CD4-positive, alpha-beta T cell (primary cell): Measurements from ENCODE around the gene TMEM258. TPM values are rescaled to one million over a fixed set of nuclear protein-coding genes. Genes with fewer than 3 reads are reported as not detected.

Experiments used
- ATAC-seq: fragments of 200-7000 bp; cut with Tn5 transposase; one replicate; pipeline ENCODE4 v1.10.0; 2022; ENCODE audit warnings: mild to moderate bottlenecking; ENCODE audit not compliant: poor library complexity
- CTCF ChIA-PET: fragments of 350-600 bp; sonication (Branson Sonifier 250); formaldehyde crosslinking; loops from one replicate; lab custom pipeline; 2021; ENCODE audit warnings: antibody characterized with exemption, inconsistent platforms; lab: Charles Lee
- POLR2A ChIA-PET: fragments of 350-600 bp; sonication (Branson Sonifier 250); formaldehyde crosslinking; loops from one replicate; lab custom pipeline; 2021; ENCODE audit warnings: antibody characterized with exemption, inconsistent platforms; lab: Charles Lee
- DNase-seq, 14 experiments: peaks; one replicate each; pipeline ENCODE4 v3.0.0-alpha.2; 2013 to 2020; ENCODE audit warnings: mixed read lengths in 2 of 14
- H3K27ac ChIP-seq, 2 donors: one replicate each; pipeline versions ENCODE4 v1.5.1 to v1.7.0; 2013; ENCODE audit warnings: low read length in 2 of 2, low read depth in 1 of 2, mild to moderate bottlenecking in 1 of 2
- H3K27me3 ChIP-seq, 2 experiments: 1 replicate in 1 of 2; 2 replicates in 1 of 2; pipeline versions ENCODE4 v1.6.1 to v1.7.0; 2013; ENCODE audit warnings: low read length in 2 of 2, control low read depth in 1 of 2, mild to moderate bottlenecking in 1 of 2, moderate library complexity in 1 of 2; ENCODE audit not compliant: insufficient read depth in 2 of 2, control insufficient read depth in 1 of 2
- H3K36me3 ChIP-seq: one replicate; pipeline ENCODE4 v1.6.1; 2013; ENCODE audit warnings: low read length, control low read depth; ENCODE audit not compliant: insufficient read depth
- H3K4me1 ChIP-seq: one replicate; pipeline ENCODE4 v1.6.1; 2013; ENCODE audit warnings: low read length, control low read depth; ENCODE audit not compliant: insufficient read depth
- H3K4me3 ChIP-seq: one replicate; pipeline ENCODE4 v1.5.1; 2013; ENCODE audit warnings: mild to moderate bottlenecking, low read length, moderate library complexity
- H3K9me3 ChIP-seq, 2 experiments: 1 replicate in 1 of 2; 2 replicates in 1 of 2; pipeline versions ENCODE4 v1.6.1 to v1.7.0; 2013; ENCODE audit warnings: low read length in 2 of 2, mild to moderate bottlenecking in 2 of 2, control low read depth in 1 of 2, moderate library complexity in 1 of 2; ENCODE audit not compliant: control insufficient read depth in 1 of 2, insufficient read depth in 1 of 2
- H3K27ac Mint-ChIP-seq: one replicate; pipeline ENCODE4 v1.8.0; 2020; ENCODE audit warnings: mixed read lengths
- H3K27me3 Mint-ChIP-seq: one replicate; pipeline ENCODE4 v1.8.0; 2021; ENCODE audit warnings: mixed read lengths
- H3K36me3 Mint-ChIP-seq: one replicate; pipeline ENCODE4 v1.8.0; 2021; ENCODE audit warnings: low read depth, mixed read lengths
- H3K4me1 Mint-ChIP-seq: one replicate; pipeline ENCODE4 v1.8.0; 2021; ENCODE audit warnings: low read depth, mixed read lengths
- H3K4me3 Mint-ChIP-seq: one replicate; pipeline ENCODE4 v1.8.0; 2020; ENCODE audit warnings: mild to moderate bottlenecking, mixed read lengths
- H3K9me3 Mint-ChIP-seq: one replicate; pipeline ENCODE4 v1.8.0; 2020; ENCODE audit warnings: mixed read lengths
- intact Hi-C, 2 experiments: fragments of 100-400 bp; cut with DNase I in 1 of 2; cut with micrococcal nuclease in 1 of 2; formaldehyde crosslinking; loops; one replicate each; pipeline versions ENCODE4 v1.15.1 to v1.9.0; 2023 to 2025; cut with DNase I, micrococcal nuclease
- total RNA-seq, 174 experiments: library from RNA in 2 of 174; stranded (reverse) in 2 of 174; gene quantifications; one replicate each; pipeline ENCODE4 v1.2.3 and lab custom pipeline; 2021 to 2026
- TF ChIP-seq, protein P1 (sequence below): fragments of 200-600 bp; IDR thresholded peaks from one replicate; pipeline ENCODE4 v1.8.0; 2022; ENCODE audit warnings: antibody characterized with exemption, mild to moderate bottlenecking

The TMEM258 gene
- total RNA-seq, 2 experiments from 2014 or later = 55.2 to 56.0 TPM

DNA sequence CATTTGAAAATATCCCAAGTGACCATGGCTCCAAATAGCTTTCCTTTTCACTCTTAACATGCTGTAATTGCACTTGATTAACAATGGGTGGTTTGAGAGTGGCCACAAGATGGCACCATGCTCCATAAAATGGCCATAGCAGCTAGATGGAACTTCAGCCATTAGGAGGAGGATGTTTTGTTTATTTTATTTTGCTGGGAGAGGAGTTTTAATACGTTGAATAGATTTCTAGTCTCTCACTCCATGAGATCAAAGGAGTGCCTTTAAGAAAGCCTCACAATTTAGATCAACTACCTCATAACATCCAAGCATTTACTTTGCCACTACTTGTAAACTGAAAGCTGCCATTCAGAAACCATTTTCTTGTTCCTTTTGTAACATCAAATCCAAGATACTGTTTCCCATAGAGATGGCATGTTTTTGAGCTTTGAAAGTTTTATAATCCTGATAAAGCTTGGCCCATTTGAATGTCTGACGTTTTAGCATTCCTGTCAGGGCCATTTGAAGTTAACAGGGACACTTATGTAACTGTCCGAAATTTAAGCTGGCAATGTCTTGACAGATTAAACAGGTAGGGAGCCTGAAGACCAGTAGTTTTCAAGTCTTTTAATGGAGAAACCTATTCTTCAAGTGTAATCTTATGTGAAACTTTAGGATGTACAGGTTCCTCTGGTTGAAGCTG lies 5.0 kb upstream of the TMEM258 start:
- no peaks in the 10 kb centered on the region for H3K9me3 ChIP-seq
- DNase-seq = peak; percentile 53 to 87 (median 63)
- H3K4me1 ChIP-seq = peaks cover 12% of the 10 kb centered on the region
- POLR2A ChIA-PET = interaction anchor here (0.6 to 2.0 kb wide), 11 partner anchors 15 to 315 kb away, joined by 3 to 12 read pairs (median 4); partner anchors contain the start of genes FADS1 and FTH1
- H3K36me3 Mint-ChIP-seq = peaks cover 9% of the 10 kb centered on the region
- CTCF ChIA-PET = interaction anchor here (0.6 to 3.7 kb wide), 23 partner anchors 8 to 326 kb away, joined by 3 to 50 read pairs (median 4); partner anchors contain the start of genes FADS1, FADS2, FADS3 and INCENP
- H3K36me3 ChIP-seq = peaks cover 14% of the 10 kb centered on the region
- TF ChIP-seq, protein P1, sequence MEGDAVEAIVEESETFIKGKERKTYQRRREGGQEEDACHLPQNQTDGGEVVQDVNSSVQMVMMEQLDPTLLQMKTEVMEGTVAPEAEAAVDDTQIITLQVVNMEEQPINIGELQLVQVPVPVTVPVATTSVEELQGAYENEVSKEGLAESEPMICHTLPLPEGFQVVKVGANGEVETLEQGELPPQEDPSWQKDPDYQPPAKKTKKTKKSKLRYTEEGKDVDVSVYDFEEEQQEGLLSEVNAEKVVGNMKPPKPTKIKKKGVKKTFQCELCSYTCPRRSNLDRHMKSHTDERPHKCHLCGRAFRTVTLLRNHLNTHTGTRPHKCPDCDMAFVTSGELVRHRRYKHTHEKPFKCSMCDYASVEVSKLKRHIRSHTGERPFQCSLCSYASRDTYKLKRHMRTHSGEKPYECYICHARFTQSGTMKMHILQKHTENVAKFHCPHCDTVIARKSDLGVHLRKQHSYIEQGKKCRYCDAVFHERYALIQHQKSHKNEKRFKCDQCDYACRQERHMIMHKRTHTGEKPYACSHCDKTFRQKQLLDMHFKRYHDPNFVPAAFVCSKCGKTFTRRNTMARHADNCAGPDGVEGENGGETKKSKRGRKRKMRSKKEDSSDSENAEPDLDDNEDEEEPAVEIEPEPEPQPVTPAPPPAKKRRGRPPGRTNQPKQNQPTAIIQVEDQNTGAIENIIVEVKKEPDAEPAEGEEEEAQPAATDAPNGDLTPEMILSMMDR = peak; percentile 81
- peaks cover 19% of the 10 kb centered on the region for H3K4me1 Mint-ChIP-seq
- intact Hi-C loops = loop anchor here (1.0 to 10.0 kb wide), 8 partner anchors 100 to 867 kb away; partner anchors contain the start of genes C11orf98 (in 1 of the 2), CSKMT (in 1 of the 2) and FTH1 (in 1 of the 2)
- H3K4me3 ChIP-seq = no peak overlapping the region
- no peak for ATAC-seq
- no peaks in the 10 kb centered on the region for H3K27me3 Mint-ChIP-seq
- H3K27me3 ChIP-seq = no peaks in the 10 kb centered on the region
- no peak overlapping the region for H3K27ac ChIP-seq
- H3K27ac Mint-ChIP-seq = no peak overlapping the region
- H3K4me3 Mint-ChIP-seq = peak overlapping the region; percentile 3
- H3K9me3 Mint-ChIP-seq = no peaks in the 10 kb centered on the region

DNA sequence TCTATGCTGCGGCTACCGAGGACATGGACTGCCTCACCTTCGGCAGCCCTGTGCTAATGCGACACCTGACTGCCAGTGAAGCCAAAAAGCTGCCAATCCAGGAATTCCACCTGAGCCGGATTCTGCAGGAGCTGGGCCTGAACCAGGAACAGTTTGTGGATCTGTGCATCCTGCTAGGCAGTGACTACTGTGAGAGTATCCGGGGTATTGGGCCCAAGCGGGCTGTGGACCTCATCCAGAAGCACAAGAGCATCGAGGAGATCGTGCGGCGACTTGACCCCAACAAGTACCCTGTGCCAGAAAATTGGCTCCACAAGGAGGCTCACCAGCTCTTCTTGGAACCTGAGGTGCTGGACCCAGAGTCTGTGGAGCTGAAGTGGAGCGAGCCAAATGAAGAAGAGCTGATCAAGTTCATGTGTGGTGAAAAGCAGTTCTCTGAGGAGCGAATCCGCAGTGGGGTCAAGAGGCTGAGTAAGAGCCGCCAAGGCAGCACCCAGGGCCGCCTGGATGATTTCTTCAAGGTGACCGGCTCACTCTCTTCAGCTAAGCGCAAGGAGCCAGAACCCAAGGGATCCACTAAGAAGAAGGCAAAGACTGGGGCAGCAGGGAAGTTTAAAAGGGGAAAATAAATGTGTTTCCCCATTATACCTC lies 3.6 kb upstream of the TMEM258 start:
- Histone ChIP-seq H3K4me3 (no peak overlapping the region), H3K4me1 (peaks cover 25% of the 10 kb centered on the region), H3K9me3 (no peaks in the 10 kb centered on the region), H3K36me3 (peaks cover 14% of the 10 kb centered on the region), H3K27ac (no peak overlapping the region), H3K27me3 (no peaks in the 10 kb centered on the region)
- no peak for DNase-seq
- peaks cover 30% of the 10 kb centered on the region for H3K4me1 Mint-ChIP-seq
- peaks cover 20% of the 10 kb centered on the region for H3K36me3 Mint-ChIP-seq
- H3K9me3 Mint-ChIP-seq = no peaks in the 10 kb centered on the region
- TF ChIP-seq, protein P1 = no peak
- no peak overlapping the region for H3K27ac Mint-ChIP-seq
- no peak for ATAC-seq
- H3K4me3 Mint-ChIP-seq = no peak overlapping the region
- CTCF ChIA-PET = interaction anchor here (1.0 to 3.7 kb wide), 5 partner anchors 20 to 286 kb away, joined by 3 to 50 read pairs (median 29); partner anchors contain the start of gene FADS1
- intact Hi-C loops = loop anchor here (2.0 to 10.0 kb wide), 6 partner anchors 101 to 869 kb away; partner anchors contain the start of genes C11orf98 (in 1 of the 2), CSKMT (in 1 of the 2) and FTH1 (in 1 of the 2)
- POLR2A ChIA-PET = interaction anchor here (1.3 to 1.8 kb wide), 3 partner anchors 21 to 312 kb away, joined by 3 to 6 read pairs (median 4); partner anchors contain the start of gene FADS1
- H3K27me3 Mint-ChIP-seq = no peaks in the 10 kb centered on the region

DNA sequence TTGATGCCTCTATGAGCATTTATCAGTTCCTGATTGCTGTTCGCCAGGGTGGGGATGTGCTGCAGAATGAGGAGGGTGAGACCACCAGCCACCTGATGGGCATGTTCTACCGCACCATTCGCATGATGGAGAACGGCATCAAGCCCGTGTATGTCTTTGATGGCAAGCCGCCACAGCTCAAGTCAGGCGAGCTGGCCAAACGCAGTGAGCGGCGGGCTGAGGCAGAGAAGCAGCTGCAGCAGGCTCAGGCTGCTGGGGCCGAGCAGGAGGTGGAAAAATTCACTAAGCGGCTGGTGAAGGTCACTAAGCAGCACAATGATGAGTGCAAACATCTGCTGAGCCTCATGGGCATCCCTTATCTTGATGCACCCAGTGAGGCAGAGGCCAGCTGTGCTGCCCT lies 3.1 kb upstream of the TMEM258 start:
- Mint-ChIP-seq H3K36me3 (peaks cover 23% of the 10 kb centered on the region), H3K27ac (peak overlapping the region; percentile 47), H3K4me3 (peak overlapping the region; percentile 42), H3K4me1 (peaks cover 32% of the 10 kb centered on the region), H3K27me3 (no peaks in the 10 kb centered on the region), H3K9me3 (no peaks in the 10 kb centered on the region)
- H3K36me3 ChIP-seq = peaks cover 14% of the 10 kb centered on the region
- no peak for DNase-seq
- no peaks in the 10 kb centered on the region for H3K9me3 ChIP-seq
- CTCF ChIA-PET = no interaction called here
- intact Hi-C loops = loop anchor here (5.0 to 10.0 kb wide), 5 partner anchors 102 to 869 kb away; partner anchors contain the start of genes C11orf98 (in 1 of the 2), CSKMT (in 1 of the 2) and FTH1 (in 1 of the 2)
- no peak overlapping the region for H3K4me3 ChIP-seq
- no peak for ATAC-seq
- POLR2A ChIA-PET = interaction anchor here (1.3 kb wide), 1 partner anchor 313 kb away, joined by 4 read pairs; no protein-coding TSS in a partner anchor
- TF ChIP-seq, protein P1 = no peak
- no peak overlapping the region for H3K27ac ChIP-seq
- H3K4me1 ChIP-seq = peaks cover 26% of the 10 kb centered on the region
- no peaks in the 10 kb centered on the region for H3K27me3 ChIP-seq
